Measurements from ENCODE around the gene BMP5. TPM values are rescaled to one million over a fixed set of nuclear protein-coding genes. Genes with fewer than 3 reads are reported as not detected.

Gene BMP5
- total RNA-seq, 1 experiment from 2014 or later = 0.48 TPM

- no peak for TF ChIP-seq CTCF (IDR thresholded peaks at IDR 0.05; ENCODE audit: insufficient read depth in 1 of 2, low read depth in 1 of 2, low read length in 1 of 2, severe bottlenecking in 1 of 2, unreplicated experiment in 1 of 2)
- no peaks in the 10 kb centered on the region for H3K4me1 Mint-ChIP-seq (ENCODE audit: low read depth, unreplicated experiment)
- intact Hi-C loops (cut with micrococcal nuclease; ENCODE audit: unreplicated experiment) = no loop called here
- no peaks in the 10 kb centered on the region for H3K9me3 ChIP-seq
- DNase-seq = no peak
- no peaks in the 10 kb centered on the region for H3K4me1 ChIP-seq
- POLR2A ChIA-PET = no interaction called here
- no peak overlapping the region for H3K27ac Mint-ChIP-seq (ENCODE audit: unreplicated experiment)
- BruUV-seq (replicated peaks) = no TSS peak
- H3K36me3 Mint-ChIP-seq (ENCODE audit: insufficient read depth, unreplicated experiment) = no peaks in the 10 kb centered on the region
- peaks cover 7% of the 10 kb centered on the region for H3K9me3 Mint-ChIP-seq (ENCODE audit: unreplicated experiment)
- H3K36me3 ChIP-seq (ENCODE audit: control insufficient read depth, insufficient read depth, low read length) = no peaks in the 10 kb centered on the region
- H3K27me3 ChIP-seq (replicated peaks; ENCODE audit: control insufficient read depth, insufficient read depth, low read length) = no peaks in the 10 kb centered on the region
- H3K27me3 Mint-ChIP-seq (ENCODE audit: insufficient read depth, unreplicated experiment) = no peaks in the 10 kb centered on the region
- no peak overlapping the region for H3K4me3 Mint-ChIP-seq (ENCODE audit: unreplicated experiment)
- H3K4me3 ChIP-seq (ENCODE audit: low read depth, low read length) = no peak overlapping the region
- CTCF ChIA-PET = no interaction called here
Measured at GRCh38 chr6:55802259-55802658, 73.1 kb downstream of the BMP5 start.

GRCh38 chr6:55798571-55798970 is 76.8 kb downstream of the BMP5 start:
- Mint-ChIP-seq H3K4me3 (ENCODE audit: unreplicated experiment) (no peak overlapping the region), H3K36me3 (ENCODE audit: insufficient read depth, unreplicated experiment) (no peaks in the 10 kb centered on the region), H3K27me3 (ENCODE audit: insufficient read depth, unreplicated experiment) (no peaks in the 10 kb centered on the region), H3K27ac (ENCODE audit: unreplicated experiment) (no peak overlapping the region), H3K9me3 (ENCODE audit: unreplicated experiment) (no peaks in the 10 kb centered on the region), H3K4me1 (ENCODE audit: low read depth, unreplicated experiment) (no peaks in the 10 kb centered on the region)
- no peak for TF ChIP-seq CTCF (IDR thresholded peaks at IDR 0.05; ENCODE audit: insufficient read depth in 1 of 2, low read depth in 1 of 2, low read length in 1 of 2, severe bottlenecking in 1 of 2, unreplicated experiment in 1 of 2)
- no peak for DNase-seq
- H3K27me3 ChIP-seq (replicated peaks; ENCODE audit: control insufficient read depth, insufficient read depth, low read length) = no peaks in the 10 kb centered on the region
- ChIA-PET POLR2A (no interaction called here), CTCF (no interaction called here)
- no peak overlapping the region for H3K4me3 ChIP-seq (ENCODE audit: low read depth, low read length)
- no peaks in the 10 kb centered on the region for H3K9me3 ChIP-seq
- intact Hi-C loops (cut with micrococcal nuclease; ENCODE audit: unreplicated experiment) = no loop called here
- H3K36me3 ChIP-seq (ENCODE audit: control insufficient read depth, insufficient read depth, low read length) = no peaks in the 10 kb centered on the region
- H3K4me1 ChIP-seq = no peaks in the 10 kb centered on the region
- no TSS peak for BruUV-seq (replicated peaks)

- H3K36me3 ChIP-seq (ENCODE audit: control insufficient read depth, insufficient read depth, low read length) = no peaks in the 10 kb centered on the region
- Mint-ChIP-seq H3K4me1 (ENCODE audit: low read depth, unreplicated experiment) (no peaks in the 10 kb centered on the region), H3K4me3 (ENCODE audit: unreplicated experiment) (no peak overlapping the region), H3K9me3 (ENCODE audit: unreplicated experiment) (no peaks in the 10 kb centered on the region), H3K36me3 (ENCODE audit: insufficient read depth, unreplicated experiment) (no peaks in the 10 kb centered on the region), H3K27me3 (ENCODE audit: insufficient read depth, unreplicated experiment) (no peaks in the 10 kb centered on the region), H3K27ac (ENCODE audit: unreplicated experiment) (no peak overlapping the region)
- H3K4me3 ChIP-seq (ENCODE audit: low read depth, low read length) = no peak overlapping the region
- ChIA-PET POLR2A (no interaction called here), CTCF (no interaction called here)
- H3K4me1 ChIP-seq = no peaks in the 10 kb centered on the region
- no peak for DNase-seq
- TF ChIP-seq CTCF (IDR thresholded peaks at IDR 0.05; ENCODE audit: insufficient read depth in 1 of 2, low read depth in 1 of 2, low read length in 1 of 2, severe bottlenecking in 1 of 2, unreplicated experiment in 1 of 2) = no peak
- no TSS peak for BruUV-seq (replicated peaks)
- no peaks in the 10 kb centered on the region for H3K27me3 ChIP-seq (replicated peaks; ENCODE audit: control insufficient read depth, insufficient read depth, low read length)
- intact Hi-C loops (cut with micrococcal nuclease; ENCODE audit: unreplicated experiment) = no loop called here
- no peaks in the 10 kb centered on the region for H3K9me3 ChIP-seq
Measured at GRCh38 chr6:55794136-55794812, 81.1 kb downstream of the BMP5 start.
